Nephron progenitor cell (in vitro differentiated cells): ENCODE results near the gene MAB21L4.

Experiments
- DNase-seq: peaks from one replicate; pipeline ENCODE4 v3.0.0; 2021
- H3K27ac Mint-ChIP-seq: 2 replicates; pipeline ENCODE4 v1.8.0; 2021; ENCODE audit warnings: mild to moderate bottlenecking, moderate library complexity, mixed read lengths
- H3K27me3 Mint-ChIP-seq: 2 replicates; pipeline ENCODE4 v1.8.0; 2021; ENCODE audit warnings: mild to moderate bottlenecking, low read depth, mixed read lengths; ENCODE audit not compliant: poor library complexity
- H3K36me3 Mint-ChIP-seq: 2 replicates; pipeline ENCODE4 v1.8.0; 2021; ENCODE audit warnings: low read depth, mixed read lengths
- H3K4me1 Mint-ChIP-seq: 2 replicates; pipeline ENCODE4 v1.8.0; 2021; ENCODE audit warnings: mixed read lengths
- H3K4me3 Mint-ChIP-seq: 2 replicates; pipeline ENCODE4 v1.8.0; 2021; ENCODE audit warnings: mild to moderate bottlenecking, moderate library complexity, mixed read lengths
- H3K9me3 Mint-ChIP-seq: 2 replicates; pipeline ENCODE4 v1.8.0; 2021; ENCODE audit warnings: mild to moderate bottlenecking, moderate library complexity, mixed read lengths
- TF ChIP-seq, protein P1 (sequence below): fragments of 200-600 bp; sonication (generic); IDR thresholded peaks from 2 replicates; pipeline ENCODE4 v1.5.0; 2021; ENCODE audit warnings: antibody characterized with exemption

The MAB21L4 gene

DNA sequence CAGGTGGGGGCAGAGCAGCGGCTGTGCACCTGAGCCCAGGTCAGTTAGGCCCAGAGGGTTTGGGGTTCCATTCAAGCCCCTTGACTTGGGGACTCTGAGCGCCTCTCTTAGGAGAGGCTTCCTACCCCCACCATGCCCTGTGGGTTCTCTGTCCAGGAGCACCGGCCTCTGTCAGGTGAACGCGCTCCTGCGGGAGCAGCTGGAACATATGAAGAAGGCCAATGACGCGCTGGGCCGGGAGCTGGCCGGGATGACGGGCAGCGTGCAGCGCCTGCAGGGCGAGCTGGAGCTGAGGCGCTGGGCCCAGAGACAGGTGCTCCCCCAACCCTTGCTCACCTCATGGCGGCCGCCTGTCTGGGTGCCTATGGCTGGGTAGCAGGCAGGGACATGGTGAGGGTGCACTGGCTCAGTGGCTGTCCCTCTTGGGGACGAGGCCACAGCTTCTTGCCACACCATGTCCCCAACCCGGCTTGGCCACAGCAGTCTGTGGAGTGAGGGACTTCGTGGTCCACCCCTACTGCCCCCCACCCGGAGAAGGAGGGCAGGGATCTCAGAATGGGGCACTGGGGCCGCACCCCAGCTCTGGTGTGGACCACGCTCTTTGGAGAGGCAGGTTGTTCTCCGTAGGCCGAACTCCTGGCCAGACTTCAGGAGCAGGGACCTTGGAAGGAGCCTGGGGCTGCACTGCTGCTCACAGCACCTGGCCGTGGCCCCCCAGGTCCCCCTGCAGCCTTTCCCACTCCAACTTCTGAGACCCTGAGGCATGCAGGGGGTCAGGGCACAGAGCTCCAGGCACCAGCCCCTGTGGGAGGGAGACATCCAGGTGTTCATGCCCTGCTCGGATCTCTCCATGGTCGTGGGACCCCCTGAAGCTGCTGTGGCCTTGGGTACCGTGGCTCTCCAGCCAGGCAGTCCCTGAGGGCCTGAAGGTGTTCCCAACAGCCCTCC is 29.9 kb upstream of the MAB21L4 start:
- Mint-ChIP-seq H3K9me3 (peaks cover 6% of the 10 kb centered on the region), H3K4me3 (no peak overlapping the region), H3K27ac (no peak overlapping the region), H3K4me1 (peaks cover 11% of the 10 kb centered on the region), H3K27me3 (peaks cover 28% of the 10 kb centered on the region), H3K36me3 (no peaks in the 10 kb centered on the region)
- TF ChIP-seq, protein P1, sequence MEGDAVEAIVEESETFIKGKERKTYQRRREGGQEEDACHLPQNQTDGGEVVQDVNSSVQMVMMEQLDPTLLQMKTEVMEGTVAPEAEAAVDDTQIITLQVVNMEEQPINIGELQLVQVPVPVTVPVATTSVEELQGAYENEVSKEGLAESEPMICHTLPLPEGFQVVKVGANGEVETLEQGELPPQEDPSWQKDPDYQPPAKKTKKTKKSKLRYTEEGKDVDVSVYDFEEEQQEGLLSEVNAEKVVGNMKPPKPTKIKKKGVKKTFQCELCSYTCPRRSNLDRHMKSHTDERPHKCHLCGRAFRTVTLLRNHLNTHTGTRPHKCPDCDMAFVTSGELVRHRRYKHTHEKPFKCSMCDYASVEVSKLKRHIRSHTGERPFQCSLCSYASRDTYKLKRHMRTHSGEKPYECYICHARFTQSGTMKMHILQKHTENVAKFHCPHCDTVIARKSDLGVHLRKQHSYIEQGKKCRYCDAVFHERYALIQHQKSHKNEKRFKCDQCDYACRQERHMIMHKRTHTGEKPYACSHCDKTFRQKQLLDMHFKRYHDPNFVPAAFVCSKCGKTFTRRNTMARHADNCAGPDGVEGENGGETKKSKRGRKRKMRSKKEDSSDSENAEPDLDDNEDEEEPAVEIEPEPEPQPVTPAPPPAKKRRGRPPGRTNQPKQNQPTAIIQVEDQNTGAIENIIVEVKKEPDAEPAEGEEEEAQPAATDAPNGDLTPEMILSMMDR, result no peak
- DNase-seq, result peak; percentile 2

GRCh38 chr2:240925191-240925567 is 29.2 kb upstream of the MAB21L4 start:
- Mint-ChIP-seq H3K4me1 (peaks cover 11% of the 10 kb centered on the region), H3K27me3 (peaks cover 25% of the 10 kb centered on the region), H3K9me3 (peaks cover 6% of the 10 kb centered on the region), H3K27ac (no peak overlapping the region), H3K36me3 (no peaks in the 10 kb centered on the region), H3K4me3 (no peak overlapping the region)
- peak; percentile 3 for DNase-seq
- TF ChIP-seq, protein P1, result no peak

GRCh38 chr2:240922982-240923537 is 27.1 kb upstream of the MAB21L4 start:
- H3K4me1 Mint-ChIP-seq, result peaks cover 5% of the 10 kb centered on the region
- TF ChIP-seq, protein P1, result no peak
- no peak overlapping the region for H3K4me3 Mint-ChIP-seq
- H3K9me3 Mint-ChIP-seq, result peaks cover 3% of the 10 kb centered on the region
- no peaks in the 10 kb centered on the region for H3K36me3 Mint-ChIP-seq
- no peak overlapping the region for H3K27ac Mint-ChIP-seq
- peak; percentile 3 for DNase-seq
- H3K27me3 Mint-ChIP-seq, result peaks cover 13% of the 10 kb centered on the region

- DNase-seq, result peak; percentile 2
- TF ChIP-seq, protein P1, result no peak
- Mint-ChIP-seq H3K9me3 (no peaks in the 10 kb centered on the region), H3K36me3 (no peaks in the 10 kb centered on the region), H3K4me1 (peaks cover 5% of the 10 kb centered on the region), H3K27me3 (peaks cover 13% of the 10 kb centered on the region), H3K4me3 (no peak overlapping the region), H3K27ac (no peak overlapping the region)
Measured at GRCh38 chr2:240922245-240922981, 26.5 kb upstream of the MAB21L4 start.

GRCh38 chr2:240921995-240922244 is 26.0 kb upstream of the MAB21L4 start:
- TF ChIP-seq, protein P1, result no peak
- no peak overlapping the region for H3K4me3 Mint-ChIP-seq
- peaks cover 6% of the 10 kb centered on the region for H3K4me1 Mint-ChIP-seq
- H3K9me3 Mint-ChIP-seq, result no peaks in the 10 kb centered on the region
- no peaks in the 10 kb centered on the region for H3K36me3 Mint-ChIP-seq
- H3K27me3 Mint-ChIP-seq, result peaks cover 9% of the 10 kb centered on the region
- H3K27ac Mint-ChIP-seq, result no peak overlapping the region
- DNase-seq, result peak; percentile 1
